Activated naive CD8-positive, alpha-beta T cell treated with anti-CD3 and anti-CD28 coated beads for 36 hours (primary cell): ENCODE data around the gene RIN3. TPM values are rescaled to one million over a fixed set of nuclear protein-coding genes. Genes with fewer than 3 reads are reported as not detected.
A peak's percentile ranks its signal among the peaks of the same experiment; 100 is the strongest.

ENCODE experiments used
- DNase-seq: peaks from one replicate; pipeline ENCODE4 v3.0.0; 2021
- H3K27ac Mint-ChIP-seq: one replicate; pipeline ENCODE4 v1.8.0; 2022; ENCODE audit warnings: mild to moderate bottlenecking, moderate library complexity, mixed read lengths
- H3K27me3 Mint-ChIP-seq: one replicate; pipeline ENCODE4 v1.8.0; 2022; ENCODE audit warnings: mild to moderate bottlenecking, mixed read lengths
- H3K36me3 Mint-ChIP-seq: one replicate; pipeline ENCODE4 v1.8.0; 2021; ENCODE audit warnings: mild to moderate bottlenecking, mixed read lengths
- H3K4me1 Mint-ChIP-seq: one replicate; pipeline ENCODE4 v1.8.0; 2021; ENCODE audit warnings: mixed read lengths
- H3K4me3 Mint-ChIP-seq: one replicate; pipeline ENCODE4 v1.8.0; 2022; ENCODE audit warnings: mild to moderate bottlenecking, moderate library complexity, mixed read lengths
- H3K9me3 Mint-ChIP-seq: one replicate; pipeline ENCODE4 v1.8.0; 2022; ENCODE audit warnings: mixed read lengths
- total RNA-seq, 2 experiments: library from RNA; stranded (reverse); gene quantifications; one replicate each; pipeline ENCODE4 v1.2.3, GENCODE V29; 2021

The RIN3 gene
- total RNA-seq, 2 experiments from 2014 or later = 59.2 to 59.6 TPM

DNA sequence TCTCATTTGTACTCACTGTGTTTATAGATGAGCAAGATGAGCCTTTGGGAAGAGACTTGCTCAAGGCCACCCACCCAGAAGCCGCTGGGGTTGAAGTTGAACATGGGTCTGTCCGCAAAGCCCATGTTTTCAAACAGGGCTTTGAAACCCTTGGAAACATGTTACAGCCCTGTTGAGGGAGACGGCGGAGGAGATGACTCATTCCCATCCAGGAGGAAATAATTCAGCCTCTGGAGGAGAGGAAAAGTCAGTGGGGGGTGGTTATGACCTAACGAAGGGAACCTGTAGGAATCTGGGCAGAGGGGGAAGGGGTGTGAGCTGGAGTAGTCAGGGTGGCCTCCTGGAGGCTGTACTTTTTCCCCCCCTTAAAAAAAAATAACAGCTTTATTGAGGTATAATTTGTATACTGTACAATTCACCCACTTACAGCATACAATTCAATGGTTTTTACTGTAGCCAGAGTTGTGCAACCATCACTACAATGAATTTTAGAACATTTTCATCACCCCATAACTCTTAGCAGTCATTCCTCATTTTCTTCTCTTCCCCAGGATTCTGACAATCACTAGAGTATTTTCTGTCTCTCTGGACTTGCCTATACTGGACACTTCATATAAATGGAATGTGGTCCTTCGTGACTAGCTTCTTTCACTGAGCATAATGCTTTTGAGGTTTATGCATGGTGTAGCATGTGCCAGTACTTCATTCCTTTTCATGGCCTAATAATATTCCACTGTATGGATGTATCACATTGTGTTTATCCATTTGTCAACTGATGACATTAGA, 1.9 kb upstream of the RIN3 start:
- no peaks in the 10 kb centered on the region for H3K9me3 Mint-ChIP-seq
- peaks cover 30% of the 10 kb centered on the region for H3K4me1 Mint-ChIP-seq
- no peak overlapping the region for H3K27ac Mint-ChIP-seq
- no peak overlapping the region for H3K4me3 Mint-ChIP-seq
- no peaks in the 10 kb centered on the region for H3K27me3 Mint-ChIP-seq
- H3K36me3 Mint-ChIP-seq = peaks cover 4% of the 10 kb centered on the region
- DNase-seq = no peak

- H3K27ac Mint-ChIP-seq = peak overlapping the region; percentile 70
- H3K27me3 Mint-ChIP-seq = no peaks in the 10 kb centered on the region
- peaks cover 13% of the 10 kb centered on the region for H3K36me3 Mint-ChIP-seq
- H3K9me3 Mint-ChIP-seq = no peaks in the 10 kb centered on the region
- peak overlapping the region; percentile 75 for H3K4me3 Mint-ChIP-seq
- peaks cover 36% of the 10 kb centered on the region for H3K4me1 Mint-ChIP-seq
- no peak for DNase-seq
These were observed 776 bp upstream of the RIN3 start for GRCh38 chr14:92512807-92513203.

GRCh38 chr14:92513966-92514843, 624 bp downstream of the RIN3 start:
- H3K4me1 Mint-ChIP-seq = peaks cover 49% of the 10 kb centered on the region
- H3K27ac Mint-ChIP-seq = peak overlapping the region; percentile 86
- no peaks in the 10 kb centered on the region for H3K27me3 Mint-ChIP-seq
- peak overlapping the region; percentile 83 for H3K4me3 Mint-ChIP-seq
- peak; percentile 50 for DNase-seq
- peaks cover 22% of the 10 kb centered on the region for H3K36me3 Mint-ChIP-seq
- no peaks in the 10 kb centered on the region for H3K9me3 Mint-ChIP-seq

DNA sequence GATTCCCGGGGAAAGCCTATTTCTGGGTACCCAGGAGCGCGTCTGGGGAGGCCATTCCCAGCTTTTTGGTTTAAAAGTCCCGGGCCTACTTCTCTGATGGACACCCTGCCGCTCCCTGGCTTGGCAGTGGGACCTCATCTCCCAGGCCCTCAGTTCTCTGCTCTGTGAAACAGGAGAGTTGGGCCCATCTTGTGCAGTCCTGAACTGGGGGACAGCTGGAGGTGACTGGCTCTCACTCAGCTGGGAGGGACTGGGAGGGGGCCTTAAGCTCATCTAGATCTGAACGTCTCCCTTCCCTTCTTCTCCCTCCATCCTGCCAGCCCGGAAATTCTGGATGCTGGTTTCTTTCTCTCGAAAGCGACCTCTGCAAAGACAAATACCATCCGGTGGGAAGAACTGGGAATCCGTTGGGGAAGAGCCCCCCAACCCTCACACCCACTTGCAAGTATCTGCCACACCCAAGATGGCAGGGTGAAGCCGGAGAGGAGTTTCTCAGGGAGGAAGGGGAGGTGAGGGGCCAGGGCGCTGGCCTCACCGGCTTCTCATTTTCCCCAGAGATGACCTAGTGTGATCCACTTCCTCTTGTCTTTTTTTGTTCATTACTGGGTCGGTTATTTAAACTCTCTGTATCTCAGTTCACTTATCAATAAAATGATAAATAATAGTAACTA, 1.4 kb downstream of the RIN3 start:
- H3K4me1 Mint-ChIP-seq = peaks cover 51% of the 10 kb centered on the region
- no peak for DNase-seq
- H3K27me3 Mint-ChIP-seq = no peaks in the 10 kb centered on the region
- peaks cover 27% of the 10 kb centered on the region for H3K36me3 Mint-ChIP-seq
- H3K27ac Mint-ChIP-seq = peak overlapping the region; percentile 66
- peak overlapping the region; percentile 83 for H3K4me3 Mint-ChIP-seq
- H3K9me3 Mint-ChIP-seq = no peaks in the 10 kb centered on the region

DNA sequence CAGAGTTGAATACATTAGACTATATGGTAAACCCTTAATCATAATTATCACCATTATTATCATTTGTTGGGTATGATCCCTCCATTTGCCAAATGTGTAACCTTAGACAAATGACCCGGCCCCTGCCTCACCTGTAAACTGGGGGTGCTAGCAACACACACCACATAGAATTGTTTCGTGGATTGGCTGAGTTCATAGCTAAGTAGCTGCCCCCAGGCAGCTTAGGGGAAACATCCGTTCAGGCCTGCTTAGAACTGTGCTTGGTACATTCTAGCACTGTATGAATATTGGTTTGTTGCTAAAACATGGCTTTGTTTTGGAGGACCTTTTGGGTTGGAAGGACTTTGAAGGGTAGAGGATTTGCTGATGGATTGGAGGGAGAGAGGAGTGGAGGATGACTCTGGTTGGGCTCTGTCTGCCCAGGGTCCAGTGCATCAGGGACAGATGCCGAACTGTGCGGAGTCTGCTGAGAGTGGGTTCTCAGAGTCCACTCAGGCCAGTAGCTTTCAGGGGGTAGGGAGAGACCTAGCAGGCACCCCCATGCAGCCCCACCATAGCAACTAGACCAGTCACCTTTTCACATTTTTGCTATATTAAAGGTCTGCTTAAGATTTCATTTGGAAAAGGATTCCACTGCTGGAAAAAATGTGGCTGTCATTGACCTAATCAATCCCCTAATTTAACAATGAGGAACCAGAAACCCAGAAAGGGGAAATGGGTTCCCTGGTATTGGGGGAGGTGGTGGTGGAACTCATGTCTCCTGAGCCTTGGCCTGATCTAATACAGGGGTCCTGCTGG, 2.2 kb downstream of the RIN3 start:
- no peaks in the 10 kb centered on the region for H3K9me3 Mint-ChIP-seq
- H3K4me1 Mint-ChIP-seq = peaks cover 52% of the 10 kb centered on the region
- H3K27ac Mint-ChIP-seq = peak overlapping the region; percentile 95
- peak overlapping the region; percentile 83 for H3K4me3 Mint-ChIP-seq
- H3K36me3 Mint-ChIP-seq = peaks cover 33% of the 10 kb centered on the region
- DNase-seq = no peak
- H3K27me3 Mint-ChIP-seq = no peaks in the 10 kb centered on the region

- peaks cover 5% of the 10 kb centered on the region for H3K9me3 Mint-ChIP-seq
- peak overlapping the region; percentile 83 for H3K4me3 Mint-ChIP-seq
- no peak for DNase-seq
- H3K27me3 Mint-ChIP-seq = no peaks in the 10 kb centered on the region
- H3K4me1 Mint-ChIP-seq = peaks cover 53% of the 10 kb centered on the region
- peaks cover 40% of the 10 kb centered on the region for H3K36me3 Mint-ChIP-seq
- peak overlapping the region; percentile 95 for H3K27ac Mint-ChIP-seq
These were observed 2.9 kb downstream of the RIN3 start for GRCh38 chr14:92516344-92516965.

DNA sequence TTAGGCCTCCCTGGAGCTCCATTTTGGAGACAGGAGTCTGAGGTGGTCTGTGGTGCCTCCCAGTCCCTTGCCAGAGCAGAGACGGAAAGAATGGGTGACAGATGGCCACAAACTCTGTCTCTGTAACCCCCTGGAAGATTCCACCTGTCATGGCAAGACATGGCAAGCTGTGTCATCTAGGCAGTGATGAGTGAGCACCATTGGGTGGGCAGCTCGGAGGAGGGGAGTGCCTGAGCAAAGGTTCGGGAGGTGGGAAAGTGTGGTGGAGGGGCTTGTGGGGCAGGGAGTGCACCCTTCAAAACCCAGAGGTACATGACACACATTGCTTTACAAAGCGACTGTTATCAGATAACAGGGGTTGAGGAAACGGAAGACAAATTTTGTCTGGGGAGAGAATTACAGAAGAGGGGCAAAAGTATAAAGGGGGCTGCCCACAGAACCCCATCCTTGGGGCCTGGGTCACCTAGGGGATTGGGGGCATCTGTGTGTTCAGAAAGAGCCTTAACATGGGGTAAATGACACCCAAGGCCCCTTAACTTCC, 3.5 kb downstream of the RIN3 start:
- Mint-ChIP-seq H3K4me3 (peak overlapping the region; percentile 64), H3K36me3 (peaks cover 46% of the 10 kb centered on the region), H3K4me1 (peaks cover 58% of the 10 kb centered on the region), H3K27me3 (no peaks in the 10 kb centered on the region), H3K9me3 (peaks cover 6% of the 10 kb centered on the region), H3K27ac (peak overlapping the region; percentile 95)
- peak; percentile 64 for DNase-seq

DNA sequence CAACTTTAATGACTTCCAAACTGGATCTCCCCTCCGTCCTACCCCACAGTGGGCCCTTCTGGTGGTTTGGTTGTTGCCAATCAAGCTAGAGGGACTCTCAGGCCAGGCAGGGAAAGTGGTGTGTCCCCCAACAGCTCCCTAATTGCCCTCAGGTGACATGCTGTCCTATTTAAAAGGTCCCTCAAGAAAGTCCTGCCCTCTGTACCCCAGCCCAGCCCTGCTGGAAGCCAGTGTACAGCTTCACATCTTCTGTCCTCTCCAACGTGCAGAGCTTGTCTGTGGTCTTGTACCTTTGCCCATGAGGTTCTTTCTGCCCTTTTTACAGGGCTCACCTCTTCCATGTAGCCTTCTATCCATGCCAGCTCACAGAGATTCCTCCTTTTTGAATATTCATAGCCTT, 4.2 kb downstream of the RIN3 start:
- Mint-ChIP-seq H3K9me3 (peaks cover 6% of the 10 kb centered on the region), H3K36me3 (peaks cover 53% of the 10 kb centered on the region), H3K4me3 (no peak overlapping the region), H3K4me1 (peaks cover 57% of the 10 kb centered on the region), H3K27ac (peak overlapping the region; percentile 21), H3K27me3 (no peaks in the 10 kb centered on the region)
- no peak for DNase-seq

DNA sequence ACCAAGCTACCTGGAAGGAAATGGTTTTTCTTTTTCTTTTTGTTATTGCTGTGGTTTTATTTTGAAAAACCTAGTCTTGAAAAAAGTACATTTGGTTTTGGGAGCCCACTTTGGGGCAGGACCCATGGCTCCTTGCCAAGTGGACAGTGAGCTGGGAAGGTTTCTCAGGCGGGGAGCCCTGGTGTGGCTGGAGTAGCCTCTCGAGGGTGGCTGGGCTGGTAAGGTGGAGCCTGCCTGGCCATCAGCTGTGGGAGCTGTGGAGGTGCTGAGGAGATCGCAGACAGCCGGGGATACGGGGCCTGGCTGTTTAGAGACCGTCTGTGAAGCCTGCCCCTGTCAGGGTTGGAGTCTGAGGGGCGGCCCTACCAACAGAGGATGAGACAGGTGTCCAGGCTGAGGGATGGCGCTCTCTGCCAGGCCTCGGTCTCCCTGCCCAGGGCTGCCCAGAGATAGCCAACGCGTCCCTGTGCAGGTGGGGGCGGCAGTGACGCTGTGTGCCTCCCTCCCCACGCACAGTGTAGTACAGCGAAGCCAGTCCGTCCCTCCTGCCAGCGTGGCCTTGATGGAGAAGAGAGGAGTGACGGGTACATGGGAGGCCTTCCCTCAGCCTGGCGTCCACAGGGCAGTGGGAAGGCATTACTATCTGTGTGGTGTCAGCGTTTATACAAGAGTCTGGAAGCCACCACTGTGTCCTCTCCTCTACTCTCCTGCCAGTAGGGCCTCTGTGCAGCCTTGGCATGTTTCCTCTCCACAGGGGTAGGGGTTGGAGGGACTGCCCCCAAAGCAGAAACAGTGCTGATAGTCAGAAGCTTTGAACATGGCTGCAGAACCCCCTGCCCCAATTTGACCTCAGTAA, 5.9 kb downstream of the RIN3 start:
- Mint-ChIP-seq H3K4me3 (no peak overlapping the region), H3K27me3 (no peaks in the 10 kb centered on the region), H3K27ac (peak overlapping the region; percentile 46), H3K9me3 (peaks cover 6% of the 10 kb centered on the region), H3K36me3 (peaks cover 53% of the 10 kb centered on the region), H3K4me1 (peaks cover 62% of the 10 kb centered on the region)
- no peak for DNase-seq

GRCh38 chr14:92520102-92521057, 6.8 kb downstream of the RIN3 start:
- peaks cover 69% of the 10 kb centered on the region for H3K4me1 Mint-ChIP-seq
- peaks cover 53% of the 10 kb centered on the region for H3K36me3 Mint-ChIP-seq
- no peaks in the 10 kb centered on the region for H3K27me3 Mint-ChIP-seq
- no peak for DNase-seq
- H3K9me3 Mint-ChIP-seq = peaks cover 6% of the 10 kb centered on the region
- peak overlapping the region; percentile 46 for H3K27ac Mint-ChIP-seq
- no peak overlapping the region for H3K4me3 Mint-ChIP-seq

DNA sequence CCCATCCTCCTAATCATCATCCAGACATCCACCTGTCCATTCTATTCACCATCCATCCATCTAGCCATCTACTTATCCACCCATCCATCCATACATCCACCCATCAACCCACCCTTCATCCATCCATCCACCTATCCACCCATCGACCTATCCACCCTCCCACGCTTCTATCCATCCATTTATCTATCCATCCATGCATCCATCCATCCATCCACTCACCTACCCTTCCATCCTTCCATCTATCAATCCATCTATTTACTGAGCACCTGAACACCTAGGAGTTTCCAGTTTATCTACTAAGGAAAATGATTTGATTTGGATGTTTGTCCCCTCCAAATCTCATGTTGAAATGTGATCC, 7.5 kb downstream of the RIN3 start:
- Mint-ChIP-seq H3K4me3 (no peak overlapping the region), H3K36me3 (peaks cover 50% of the 10 kb centered on the region), H3K9me3 (peaks cover 6% of the 10 kb centered on the region), H3K27ac (no peak overlapping the region), H3K4me1 (peaks cover 65% of the 10 kb centered on the region), H3K27me3 (no peaks in the 10 kb centered on the region)
- DNase-seq = no peak

DNA sequence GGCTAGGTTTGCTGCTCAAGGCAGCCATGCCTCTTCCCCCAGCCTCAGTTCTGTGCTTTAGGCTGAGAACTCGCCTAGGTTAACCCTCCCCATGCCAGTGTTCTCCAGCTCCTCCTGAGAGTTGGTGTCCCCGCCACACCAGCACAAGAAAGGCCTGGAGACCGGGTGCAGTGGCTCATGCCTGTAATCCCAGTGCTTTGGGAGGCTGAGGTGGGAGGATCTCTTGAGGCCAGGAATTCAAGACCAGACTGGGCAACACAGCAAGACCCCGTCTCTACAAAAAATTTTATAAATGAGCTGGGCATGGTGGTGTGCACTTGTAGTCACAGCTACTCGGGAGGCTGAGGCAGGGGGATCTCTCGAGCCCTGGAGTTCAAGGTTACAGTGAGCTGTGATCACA, 10.2 kb downstream of the RIN3 start:
- Mint-ChIP-seq H3K27me3 (no peaks in the 10 kb centered on the region), H3K4me3 (no peak overlapping the region), H3K9me3 (peaks cover 6% of the 10 kb centered on the region), H3K36me3 (peaks cover 42% of the 10 kb centered on the region), H3K27ac (no peak overlapping the region), H3K4me1 (peaks cover 53% of the 10 kb centered on the region)
- DNase-seq = no peak
